GM12878 (cell line): ENCODE data around the gene CCDC110. TPM values are rescaled to one million over a fixed set of nuclear protein-coding genes. Genes with fewer than 3 reads are reported as not detected.

Experiments used
- ATAC-seq: fragments of 200-7000 bp; cut with Tn5 transposase; 3 replicates; pipeline ENCODE4 v1.9.1; 2020; ENCODE audit warnings: mild to moderate bottlenecking, moderate library complexity
- BruUV-seq: library from RNA; stranded (reverse); fragments of 400-500 nt; replicated peaks from 2 replicates; lab custom pipeline; 2021; lab: Mats Ljungman, UMichigan
- CTCF ChIA-PET: fragments of 300-600 bp; sonication (Branson Sonifier 250); formaldehyde crosslinking; extraction: SDS; loops from one replicate; lab custom pipeline; 2021; ENCODE audit warnings: inconsistent platforms; lab: Yijun Ruan, JAX
- POLR2A ChIA-PET: fragments of 350-600 bp; formaldehyde crosslinking; extraction: SDS; loops from one replicate; lab custom pipeline; 2021; ENCODE audit warnings: inconsistent platforms; lab: Charles Lee
- RAD21 ChIA-PET: fragments of 300-600 bp; sonication (Branson Sonifier 250); formaldehyde crosslinking; loops from one replicate; lab custom pipeline; 2023; ENCODE audit warnings: antibody characterized with exemption; ENCODE audit not compliant: unreplicated experiment; lab: Charles Lee
- SMC1A ChIA-PET: fragments of 300-600 bp; sonication (Branson Sonifier 250); formaldehyde crosslinking; loops from one replicate; lab custom pipeline; 2023; ENCODE audit not compliant: unreplicated experiment, uncharacterized antibody; lab: Charles Lee
- DNase-seq: peaks from one replicate; pipeline ENCODE4 v3.0.0-alpha.2; 2011; ENCODE audit warnings: low read depth, low spot score
- FAIRE-seq: peaks from 3 replicates; lab custom pipeline; 2011; peaks lifted over from hg19 to GRCh38; lab: Jason Lieb, UNC
- H2AFZ ChIP-seq: 2 replicates; pipeline ENCODE4 v1.6.0; 2011; ENCODE audit warnings: low read depth, low read length, control low read depth; ENCODE audit not compliant: control insufficient read depth
- H3K27ac ChIP-seq: 2 replicates; pipeline ENCODE4 v1.5.1; 2011; ENCODE audit warnings: control low read depth; ENCODE audit not compliant: control insufficient read depth, insufficient read depth
- H3K27me3 ChIP-seq, 2 experiments: replicated peaks in 1 of 2; 2 replicates each; pipeline versions ENCODE4 v1.6.0 to v1.6.1; 2011; ENCODE audit warnings: low read length in 1 of 2; ENCODE audit not compliant: control insufficient read depth in 2 of 2, insufficient read depth in 2 of 2
- H3K36me3 ChIP-seq, 2 experiments: 2 replicates each; pipeline ENCODE4 v1.5.1; 2011; ENCODE audit warnings: low read length in 1 of 2; ENCODE audit not compliant: control insufficient read depth in 2 of 2, insufficient read depth in 2 of 2
- H3K4me1 ChIP-seq: 2 replicates; pipeline ENCODE4 v1.6.1; 2011; ENCODE audit warnings: mild to moderate bottlenecking, low read length, moderate library complexity, mixed read lengths; ENCODE audit not compliant: control insufficient read depth, insufficient read depth
- H3K4me2 ChIP-seq: 2 replicates; pipeline ENCODE4 v1.6.0; 2011; ENCODE audit warnings: control low read depth; ENCODE audit not compliant: control insufficient read depth, insufficient read depth
- H3K4me3 ChIP-seq: fragments of 200-600 bp; sonication (generic); 2 replicates; pipeline ENCODE4 v1.5.1; 2016
- H3K79me2 ChIP-seq: 2 replicates; pipeline ENCODE4 v1.6.0; 2011; ENCODE audit warnings: low read length; ENCODE audit not compliant: control insufficient read depth, insufficient read depth
- H3K9ac ChIP-seq: 2 replicates; pipeline ENCODE4 v1.8.0; 2011; ENCODE audit warnings: low read length, control low read depth, mixed read lengths; ENCODE audit not compliant: control insufficient read depth, insufficient read depth
- H3K9me3 ChIP-seq: replicated peaks from 3 replicates; pipeline ENCODE4 v1.5.1; 2011; ENCODE audit warnings: mild to moderate bottlenecking, low read length; ENCODE audit not compliant: control insufficient read depth, insufficient read depth
- H4K20me1 ChIP-seq: 2 replicates; pipeline ENCODE4 v1.6.0; 2011; ENCODE audit not compliant: control insufficient read depth, insufficient read depth
- BHLHE40 ChIP-seq, 2 experiments: fragments of 450-650 bp in 1 of 2; IDR thresholded peaks; 2 replicates each; pipeline ENCODE4 v1.6.1; 2011 to 2017; ENCODE audit warnings: low read depth in 2 of 2, borderline replicate concordance in 1 of 2, improper control_type of control experiment in 1 of 2, low read length in 1 of 2, mild to moderate bottlenecking in 1 of 2
- CHD2 ChIP-seq: IDR thresholded peaks from 2 replicates; pipeline ENCODE4 v1.6.1; 2011; ENCODE audit warnings: low read depth, low read length, improper control_type of control experiment, borderline replicate concordance
- CHD4 ChIP-seq: fragments of 200-600 bp; sonication (generic); IDR thresholded peaks from 2 replicates; pipeline ENCODE4 v1.6.1; 2016; ENCODE audit warnings: mild to moderate bottlenecking
- MYB ChIP-seq: fragments of 150-350 bp; IDR thresholded peaks from 2 replicates; pipeline ENCODE4 v1.6.1; 2014; ENCODE audit warnings: mild to moderate bottlenecking, low read depth, low read length, borderline replicate concordance
- POU2F2 ChIP-seq: IDR thresholded peaks from 3 replicates; pipeline ENCODE4 v1.6.1; 2011; ENCODE audit warnings: low read depth, mild to moderate bottlenecking, low read length, borderline replicate concordance
- RAD51 ChIP-seq: fragments of 450-650 bp; IDR thresholded peaks from 2 replicates; pipeline ENCODE4 v1.6.1; 2016; ENCODE audit warnings: moderate library complexity, mild to moderate bottlenecking, inconsistent platforms
- USF1 ChIP-seq: IDR thresholded peaks from 2 replicates; pipeline ENCODE4 v1.6.1; 2011; ENCODE audit warnings: borderline replicate concordance, low read depth, mild to moderate bottlenecking, moderate library complexity, mixed read lengths, low read length; ENCODE audit not compliant: insufficient read depth; ENCODE audit errors: extremely low read length
- WRNIP1 ChIP-seq: IDR thresholded peaks from 2 replicates; pipeline ENCODE4 v1.6.1; 2011; ENCODE audit warnings: low read depth, low read length, improper control_type of control experiment, borderline replicate concordance
- WGBS: methylation state at CpG from one replicate; pipeline ENCODE4 v1.1.6; 2016; ENCODE audit warnings: low lambda C conversion rate; ENCODE audit not compliant: insufficient replicate concordance, insufficient coverage; ENCODE audit errors: missing lambda C conversion rate; 5-methylcytosine and 5-hydroxymethylcytosine counted together
- in situ Hi-C: fragments of 300-500 bp; cut with MboI; formaldehyde crosslinking; loops from 9 replicates; pipeline ENCODE4 v1.14.3; 2018; ENCODE audit warnings: mixed read lengths
- intact Hi-C: fragments of 100-400 bp; cut with micrococcal nuclease; formaldehyde crosslinking; loops from one replicate; pipeline ENCODE4 v1.14.2; 2022; ENCODE audit not compliant: unreplicated experiment
- polyA plus RNA-seq, 11 experiments: library from polyadenylated mRNA; depleted of rRNA in 4 of 11; unstranded in 6 of 11; stranded (reverse) in 5 of 11; fragments of >200 nt; fragmentation: Nextera tagmentation in 4 of 11; fragmentation: Illumina TruSeq in 1 of 11; extraction: Ambion mirVana in 4 of 11; extraction: Trizol in 1 of 11; gene quantifications; 1 replicate in 1 of 11; 2 replicates in 10 of 11; pipeline versions ENCODE4 v1.2.1 to v1.2.3, GENCODE V29; 2011 to 2016; ENCODE audit warnings: inconsistent platforms in 2 of 11, missing spikeins in 2 of 11, low read depth in 1 of 11
- total RNA-seq, 4 experiments: library from RNA; depleted of rRNA in 3 of 4; stranded (reverse); fragments of >200 nt in 3 of 4; fragmentation: Illumina TruSeq in 1 of 4; extraction: Trizol in 1 of 4; gene quantifications; 2 replicates each; pipeline versions ENCODE4 v1.2.1 to v1.2.3, GENCODE V29; 2013 to 2021

CCDC110 gene
- total and polyA plus RNA-seq, 10 of the 15 experiments (the other 5 are each of a cell fraction or from before 2014, with no cell fraction given): 0.85 to 3.1 (median 2.1) TPM; not detected in 1

- no peak for DNase-seq
- FAIRE-seq: no peak
- ChIA-PET POLR2A (interaction anchor here (0.7 kb wide), 1 partner anchor 215 kb away, joined by 3 read pairs; no protein-coding TSS in a partner anchor), CTCF (interaction anchor here (0.6 to 3.9 kb wide), 9 partner anchors 10 to 473 kb away, joined by 3 to 27 read pairs (median 3); partner anchors contain the start of gene UFSP2), RAD21 (interaction anchor here (1.0 to 1.2 kb wide), 2 partner anchors 126 to 281 kb away, joined by 3 to 4 read pairs; no protein-coding TSS in a partner anchor), SMC1A (interaction anchor here (0.6 to 1.5 kb wide), 5 partner anchors 23 to 126 kb away, joined by 3 to 7 read pairs (median 3); no protein-coding TSS in a partner anchor)
- Histone ChIP-seq H3K36me3 (no peaks in the 10 kb centered on the region), H4K20me1 (no peaks in the 10 kb centered on the region), H2AFZ (peak overlapping the region; percentile 85; the same call in 1 of the 2 replicates), H3K4me2 (peak overlapping the region; percentile 79), H3K9ac (peak overlapping the region; percentile 74), H3K27me3 (peaks cover 0 to 2% of the 10 kb centered on the region in 2 experiments; a peak in 1 of 4 replicates), H3K27ac (peak overlapping the region; percentile 81), H3K4me3 (peak overlapping the region; percentile 78), H3K4me1 (peaks cover 13% of the 10 kb centered on the region), H3K79me2 (no peaks in the 10 kb centered on the region; the same call in none of the 2 replicates), H3K9me3 (no peaks in the 10 kb centered on the region; the same call in 2 of the 3 replicates)
- 13% methylated on average over 10 of the region's 10 CpGs for WGBS
- in situ Hi-C loops: no loop called here
- TSS peak; percentile 89 for BruUV-seq
- peak; percentile 61 for TF ChIP-seq USF1
- peak; percentile 72 for TF ChIP-seq RAD51
- peak; percentile 56 to 80; a peak in 3 of 4 replicates for TF ChIP-seq BHLHE40 (IDR thresholded peaks at IDR 0.05; ENCODE audit: borderline replicate concordance in 1 of 2, low read depth in 2 of 2, low read length in 1 of 2)
- TF ChIP-seq POU2F2: no peak
- TF ChIP-seq CHD4: no peak
- TF ChIP-seq MYB: no peak
- TF ChIP-seq WRNIP1: no peak
- TF ChIP-seq CHD2: no peak
- intact Hi-C loops: loop anchor here (10.0 kb wide), 1 partner anchor 553 kb away; no protein-coding TSS in a partner anchor
- ATAC-seq: peak; percentile 18; the same call in 2 of the 3 replicates
Observed at GRCh38 chr4:185472103-185472542, 590 bp upstream of the CCDC110 start.
